Stomach (tissue), 4 donors: ENCODE results near the gene ARHGAP10.

ENCODE experiments used
- EP300 ChIP-seq: sonication (generic); formaldehyde crosslinking; IDR thresholded peaks from one replicate; pipeline ENCODE4 v1.6.1; 2017; ENCODE audit warnings: antibody characterized with exemption
- POLR2AphosphoS5 ChIP-seq, 3 donors: sonication (generic); formaldehyde crosslinking; IDR thresholded peaks; one replicate each; pipeline ENCODE4 v1.6.1; 2016; ENCODE audit warnings: antibody characterized with exemption in 3 of 3

DNA sequence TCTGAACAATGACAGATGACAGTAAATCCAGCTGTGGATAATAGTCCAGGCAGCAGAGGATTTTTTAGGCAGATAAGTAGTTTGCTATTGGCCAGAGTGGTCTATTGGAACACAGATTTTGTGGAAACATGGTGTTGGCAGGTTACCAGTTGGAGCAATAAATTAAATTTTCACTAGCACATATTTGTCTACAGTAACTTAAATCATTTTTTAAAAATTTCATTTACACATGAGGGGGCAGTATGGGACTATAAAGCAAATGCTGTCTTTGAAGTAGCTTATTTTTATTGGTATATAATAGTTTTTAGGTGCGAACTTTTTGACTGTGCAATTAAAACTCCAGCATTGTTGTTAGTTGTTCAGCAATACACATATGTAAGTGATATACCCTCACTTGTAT is 289.8 kb downstream of the ARHGAP10 start:
- TF ChIP-seq EP300 (no peak), POLR2AphosphoS5 (IDR thresholded peaks at IDR 0.05) (no peak)
